Left renal cortex interstitium (tissue), 4 donors: ENCODE results near the gene NDUFAF3. TPM values are rescaled to one million over a fixed set of nuclear protein-coding genes. Genes with fewer than 3 reads are reported as not detected.
"Not testable (repeated sequence)": the region's sequence is repeated elsewhere in the genome, so short reads cannot be mapped to it uniquely, and the experiment has no call there.

ENCODE experiments used
- DNase-seq, 4 donors: peaks; one replicate each; pipeline ENCODE4 v3.0.0-alpha.2; 2013; ENCODE audit warnings: low read depth in 4 of 4, low spot score in 2 of 4, missing footprints in 1 of 4
- polyA plus RNA-seq, 4 donors: library from polyadenylated mRNA; unstranded; fragments of 120-200 nt; gene quantifications; one replicate each; pipeline ENCODE4 v1.2.1, GENCODE V29; 2013; ENCODE audit not compliant: insufficient read length in 4 of 4

The NDUFAF3 gene
- polyA plus RNA-seq, 4 donors: 60.5 to 91.6 (median 74.7) TPM

DNA sequence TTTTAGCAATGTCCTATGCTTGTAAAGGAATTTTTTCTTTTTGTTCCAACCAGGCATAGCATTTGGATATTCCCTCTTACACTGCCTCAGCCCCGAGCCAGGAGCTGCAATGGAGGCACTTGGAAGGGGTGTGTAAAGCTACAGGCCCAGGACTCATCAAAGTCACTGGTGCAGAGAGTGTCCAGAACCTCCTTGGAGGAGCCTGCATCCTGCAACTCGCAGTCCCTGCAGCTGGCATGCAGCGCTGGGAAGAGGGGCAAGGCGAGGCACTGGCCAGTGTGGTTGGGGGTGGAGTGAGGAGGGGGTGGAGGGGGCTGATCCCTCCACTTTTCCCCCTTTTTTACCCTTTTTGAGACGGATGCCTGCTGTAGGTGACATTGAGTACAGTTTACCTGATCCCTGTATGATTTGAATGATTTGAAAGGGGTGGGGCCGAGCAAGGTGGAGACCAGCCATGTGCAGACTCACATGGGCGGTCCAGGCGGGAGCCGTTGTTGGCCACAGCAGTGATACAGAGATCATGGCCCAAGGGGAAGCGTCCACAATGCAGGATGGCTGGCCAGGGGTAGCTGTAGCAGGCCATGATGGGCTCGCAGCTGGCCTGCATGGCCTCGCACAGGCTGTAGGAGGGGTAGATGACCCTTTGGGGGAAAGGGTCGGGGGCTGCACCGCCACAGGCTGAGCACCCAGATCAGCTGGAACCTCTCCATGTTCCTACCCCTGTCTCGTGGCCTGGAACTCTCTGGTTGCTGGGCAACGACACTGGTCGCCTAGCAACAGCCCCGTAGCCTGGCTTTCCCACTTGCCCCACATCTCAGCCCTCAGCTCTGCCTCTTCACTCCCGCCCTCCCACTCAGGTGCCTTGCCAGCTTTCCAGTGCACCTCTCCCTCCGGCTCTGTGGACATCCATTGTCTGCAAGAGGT is 23.9 kb upstream of the NDUFAF3 start:
- DNase-seq: no peak

DNA sequence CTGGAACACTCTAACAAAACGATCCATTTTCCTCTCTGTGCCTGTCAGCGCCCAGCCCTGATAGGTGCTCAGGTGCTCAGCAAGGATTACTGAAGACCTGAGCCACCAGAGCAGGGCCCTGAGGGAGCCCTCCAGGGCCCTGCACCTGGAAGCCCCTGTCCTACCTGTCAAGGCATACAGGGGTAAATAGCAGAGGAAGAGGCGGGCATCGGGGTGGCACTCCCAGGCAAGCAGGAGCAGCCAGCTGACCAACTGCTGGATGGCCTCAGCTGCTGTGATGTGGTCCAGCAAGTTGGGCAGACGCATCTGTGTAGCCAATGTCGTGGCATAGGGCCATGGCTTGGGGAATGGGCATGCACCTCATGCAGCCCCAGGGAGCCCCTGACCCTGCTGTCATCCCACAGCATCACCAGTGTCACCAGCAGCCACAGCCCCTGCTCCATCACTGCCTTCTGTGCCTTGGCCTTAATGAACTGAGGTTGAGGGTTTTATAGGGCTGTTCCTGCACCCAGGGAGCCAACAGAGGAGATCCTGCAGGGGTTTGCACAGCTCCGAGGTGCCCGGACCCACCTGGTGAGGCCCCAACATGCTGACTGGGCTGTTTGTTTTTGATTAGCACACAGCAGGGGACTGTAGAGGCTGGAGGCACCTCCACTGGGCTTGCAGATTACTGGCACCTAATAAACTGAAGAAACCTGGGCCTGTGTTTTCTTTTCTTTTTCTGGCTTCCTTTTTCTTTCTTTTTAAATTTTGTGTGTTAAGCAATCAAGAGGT is 22.6 kb upstream of the NDUFAF3 start:
- DNase-seq: no peak

DNA sequence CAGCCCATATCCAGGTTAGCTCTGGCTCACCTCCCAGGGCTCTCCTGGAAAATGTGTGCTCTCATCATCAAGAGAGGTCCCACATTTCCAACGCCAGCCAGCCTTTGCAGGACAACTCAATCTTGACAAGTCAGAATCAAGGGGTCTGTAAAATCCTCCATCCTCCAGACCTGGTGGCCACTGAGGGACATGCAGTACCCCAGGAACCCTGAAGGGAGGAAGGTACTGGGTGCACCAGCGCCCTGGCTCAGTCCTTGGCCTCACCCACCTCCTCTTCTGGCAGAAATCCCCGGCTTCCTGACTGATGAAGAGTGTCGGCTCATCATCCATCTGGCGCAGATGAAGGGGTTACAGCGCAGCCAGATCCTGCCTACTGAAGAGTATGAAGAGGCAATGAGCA is 20.8 kb upstream of the NDUFAF3 start:
- no peak for DNase-seq

DNA sequence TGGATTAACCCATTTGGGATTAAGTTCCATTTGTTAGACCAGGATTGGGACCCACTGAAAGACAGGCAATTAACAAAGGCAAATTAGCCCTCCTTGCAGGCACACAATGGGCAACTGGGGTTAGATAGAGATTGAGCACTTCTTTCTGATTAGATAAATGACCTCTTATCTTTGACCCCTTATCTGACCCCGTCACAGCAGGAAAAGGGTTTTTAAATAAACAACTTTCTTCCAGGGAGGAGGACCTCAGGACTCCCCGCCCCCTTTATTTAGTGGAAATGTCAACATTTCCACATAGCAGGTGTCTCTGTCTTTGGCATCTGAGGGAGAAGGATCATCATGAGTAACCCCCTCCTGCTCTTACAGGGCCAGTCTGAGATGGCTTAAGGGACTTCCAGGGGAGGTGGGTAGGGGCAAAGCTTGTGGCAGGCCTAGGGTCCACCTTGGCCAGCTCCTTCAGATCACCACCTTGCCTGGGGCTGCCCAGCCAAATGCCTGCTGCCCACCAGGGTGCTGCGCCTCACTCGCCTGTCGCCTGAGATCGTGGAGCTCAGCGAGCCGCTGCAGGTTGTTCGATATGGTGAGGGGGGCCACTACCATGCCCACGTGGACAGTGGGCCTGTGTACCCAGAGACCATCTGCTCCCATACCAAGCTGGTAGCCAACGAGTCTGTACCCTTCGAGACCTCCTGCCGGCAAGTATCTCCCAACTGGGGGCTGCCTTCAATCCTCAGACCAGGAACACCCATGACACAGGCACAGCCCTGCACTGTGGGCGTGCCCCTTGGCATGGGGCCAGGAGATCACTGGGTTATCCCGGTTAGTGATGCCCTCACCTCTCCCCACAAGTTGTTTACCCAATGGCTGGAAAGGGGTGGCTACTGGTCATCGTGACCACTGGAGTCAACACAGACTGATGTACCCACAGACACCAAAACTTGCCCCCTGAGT is 17.3 kb upstream of the NDUFAF3 start:
- DNase-seq: no peak

DNA sequence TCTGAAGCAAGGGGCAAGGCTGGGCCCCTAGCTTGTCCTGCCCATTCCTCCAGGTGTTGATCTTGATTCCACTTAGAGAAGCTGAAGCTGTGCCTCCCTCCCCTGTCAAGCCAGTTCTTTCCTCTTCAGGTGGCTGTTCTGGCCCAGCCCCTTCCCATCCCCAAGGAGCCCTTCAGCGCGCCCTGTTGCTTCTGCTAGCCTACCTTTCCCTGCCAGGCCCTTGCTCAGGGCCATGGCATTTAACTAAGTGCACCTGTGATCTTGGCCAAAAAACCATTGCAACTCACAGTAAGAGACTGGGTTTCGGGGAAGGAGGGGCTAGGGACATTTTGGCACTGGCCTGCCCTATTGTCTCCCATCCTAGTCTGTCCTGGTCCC is 16.6 kb upstream of the NDUFAF3 start:
- no peak for DNase-seq

DNA sequence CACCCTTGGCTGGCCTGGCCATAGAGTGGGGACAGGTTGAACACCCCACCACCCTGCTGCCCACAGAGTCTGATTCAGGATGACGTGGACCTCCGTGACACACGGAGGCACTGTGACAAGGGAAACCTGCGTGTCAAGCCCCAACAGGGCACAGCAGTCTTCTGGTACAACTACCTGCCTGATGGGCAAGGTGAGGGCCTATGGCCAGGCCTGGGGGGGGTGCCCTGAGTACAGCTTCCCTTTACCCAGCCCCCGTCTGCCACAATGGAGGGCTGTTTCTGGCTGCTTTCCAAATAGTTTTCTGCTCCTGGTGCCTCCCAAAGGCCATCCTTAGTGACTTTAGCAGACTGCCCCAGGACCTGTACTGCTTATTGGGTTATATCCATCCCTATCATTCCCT is 15.9 kb upstream of the NDUFAF3 start:
- DNase-seq: no peak

DNA sequence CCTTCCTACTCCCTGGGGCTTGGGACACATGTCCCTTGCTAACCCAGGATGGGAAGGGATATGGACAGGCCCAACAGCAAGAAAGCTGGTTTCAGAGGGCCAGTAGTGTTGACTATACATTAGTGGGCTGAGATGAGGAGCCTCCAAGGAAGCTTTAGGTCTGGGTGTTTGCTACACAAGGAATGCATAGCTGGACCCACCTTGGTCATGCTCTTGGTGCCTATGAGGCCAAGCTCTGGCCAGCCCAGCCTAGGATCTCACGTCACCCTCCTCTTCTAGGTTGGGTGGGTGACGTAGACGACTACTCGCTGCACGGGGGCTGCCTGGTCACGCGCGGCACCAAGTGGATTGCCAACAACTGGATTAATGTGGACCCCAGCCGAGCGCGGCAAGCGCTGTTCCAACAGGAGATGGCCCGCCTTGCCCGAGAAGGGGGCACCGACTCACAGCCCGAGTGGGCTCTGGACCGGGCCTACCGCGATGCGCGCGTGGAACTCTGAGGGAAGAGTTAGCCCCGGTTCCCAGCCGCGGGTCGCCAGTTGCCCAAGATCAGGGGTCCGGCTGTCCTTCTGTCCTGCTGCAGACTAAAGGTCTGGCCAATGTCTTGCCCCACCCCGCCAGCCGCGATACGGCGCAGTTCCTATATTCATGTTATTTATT is 15.4 kb upstream of the NDUFAF3 start:
- no peak for DNase-seq

DNA sequence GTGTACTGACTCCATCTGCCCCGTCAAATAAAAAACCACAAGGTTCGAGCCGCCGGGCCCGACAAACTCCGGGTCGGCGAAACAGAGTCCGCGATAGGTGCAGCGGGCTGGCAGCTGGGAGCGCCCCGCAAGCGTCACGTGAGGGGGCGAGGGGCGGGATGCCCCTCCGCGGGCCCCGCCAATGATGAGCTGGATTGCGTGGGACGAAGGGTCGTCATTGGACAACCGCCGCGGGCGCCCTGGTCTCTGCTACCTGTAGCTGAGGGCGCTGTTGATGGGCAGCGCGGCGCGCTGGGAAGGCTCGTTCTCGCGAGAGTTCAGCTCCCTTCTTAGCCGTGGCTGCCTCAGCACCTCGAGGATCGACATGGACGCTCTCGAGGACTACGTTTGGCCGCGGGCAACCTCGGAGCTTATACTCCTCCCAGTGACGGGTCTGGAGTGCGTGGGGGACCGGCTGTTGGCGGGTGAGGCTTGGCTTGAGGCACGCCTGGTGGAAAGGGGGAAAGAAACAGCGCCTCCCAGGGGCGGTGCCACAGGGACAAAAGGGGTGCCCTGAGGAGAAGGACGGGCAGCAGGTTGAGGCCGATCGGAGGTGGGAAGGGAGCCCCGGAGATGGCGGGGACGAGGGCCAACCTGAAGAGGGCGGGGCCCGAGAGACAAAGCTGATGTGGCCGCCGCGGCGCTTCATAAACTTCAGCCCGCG is 14.7 kb upstream of the NDUFAF3 start, which contains the start of gene WDR6:
WDR6 (plus strand) TSS at position 324 of the 703 bp plus-strand sequence; CDS start at position 365, 41 bp downstream.
- DNase-seq: peak; percentile 87 to 95 (median 92)

DNA sequence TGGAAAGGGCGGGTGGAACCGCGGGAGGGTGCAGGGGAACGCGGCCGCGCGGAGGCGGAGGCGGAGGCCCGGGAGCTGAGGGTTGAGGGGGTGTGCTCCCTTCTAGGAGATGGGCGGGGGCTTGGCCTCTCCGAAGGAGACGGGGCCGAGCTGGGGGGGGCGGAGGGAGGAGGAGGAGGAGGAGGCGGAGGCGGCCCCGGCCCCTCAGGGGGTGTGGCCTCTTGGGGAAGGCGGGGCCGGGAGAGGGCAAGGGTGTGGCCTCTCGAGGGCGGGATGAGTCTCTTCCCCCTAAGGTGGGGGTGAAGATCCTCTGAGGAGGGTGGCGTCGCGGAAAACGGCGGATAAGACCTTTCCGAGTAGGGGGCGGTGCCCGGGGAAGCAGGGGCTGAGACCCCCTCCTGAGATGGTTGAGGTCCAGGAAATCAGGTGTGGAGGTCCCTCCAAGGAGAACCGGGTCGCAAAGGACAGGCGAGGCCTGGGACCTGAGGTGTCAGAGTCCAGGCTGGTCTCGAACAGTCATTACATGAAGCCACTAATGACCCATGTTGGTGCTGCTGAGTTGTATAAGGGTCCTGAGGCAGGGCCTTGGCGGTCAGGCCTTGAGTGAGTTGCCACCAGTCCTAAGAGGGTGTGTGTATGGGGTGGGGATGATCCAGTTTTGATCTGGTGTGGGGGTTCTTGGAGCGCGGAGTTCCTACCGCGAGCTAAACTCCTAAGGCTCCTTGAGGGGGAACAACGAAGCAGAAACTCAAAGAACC is 14.0 kb upstream of the NDUFAF3 start:
- DNase-seq: peak in 1 of 4 donors; percentile 72

DNA sequence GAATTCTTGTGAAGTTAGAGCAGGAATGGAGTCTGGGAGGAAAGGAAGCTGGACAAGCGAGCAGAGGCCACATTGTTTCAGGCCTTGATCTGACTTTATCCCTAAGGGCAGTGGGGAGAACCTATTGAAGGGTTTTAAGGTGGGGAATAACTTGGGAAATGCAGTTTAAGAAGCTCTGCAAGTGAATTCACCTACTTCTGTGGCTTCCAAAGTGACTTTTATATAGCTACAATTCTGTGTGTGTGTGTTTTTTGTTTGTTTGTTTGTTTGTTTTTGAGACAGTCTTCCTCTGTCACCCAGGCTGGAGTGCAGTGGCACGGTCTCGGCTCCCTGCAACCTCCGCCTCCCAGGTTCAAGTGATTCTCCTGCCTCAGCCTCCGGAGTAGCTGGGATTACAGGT is 13.3 kb upstream of the NDUFAF3 start:
- DNase-seq: not testable (repeated sequence)

DNA sequence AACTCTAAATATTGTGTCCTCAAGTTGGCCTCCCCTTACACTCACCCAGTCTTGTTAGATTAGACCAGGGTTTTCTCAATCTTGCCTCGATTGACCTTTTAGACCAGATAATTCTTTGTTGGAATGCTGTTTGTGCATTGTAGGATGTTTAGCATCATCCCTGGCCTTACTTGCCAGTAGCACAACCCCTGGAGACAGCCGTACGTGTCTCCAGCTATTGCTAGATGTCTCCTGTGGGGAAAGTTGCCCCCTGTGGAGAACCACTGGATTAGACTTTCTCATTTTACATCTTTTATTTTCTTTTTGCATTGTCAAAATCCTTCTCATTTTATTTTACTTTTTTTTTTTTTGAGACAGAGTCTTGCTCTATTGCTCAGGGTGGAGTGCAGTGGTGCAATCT is 12.5 kb upstream of the NDUFAF3 start:
- DNase-seq: no peak

DNA sequence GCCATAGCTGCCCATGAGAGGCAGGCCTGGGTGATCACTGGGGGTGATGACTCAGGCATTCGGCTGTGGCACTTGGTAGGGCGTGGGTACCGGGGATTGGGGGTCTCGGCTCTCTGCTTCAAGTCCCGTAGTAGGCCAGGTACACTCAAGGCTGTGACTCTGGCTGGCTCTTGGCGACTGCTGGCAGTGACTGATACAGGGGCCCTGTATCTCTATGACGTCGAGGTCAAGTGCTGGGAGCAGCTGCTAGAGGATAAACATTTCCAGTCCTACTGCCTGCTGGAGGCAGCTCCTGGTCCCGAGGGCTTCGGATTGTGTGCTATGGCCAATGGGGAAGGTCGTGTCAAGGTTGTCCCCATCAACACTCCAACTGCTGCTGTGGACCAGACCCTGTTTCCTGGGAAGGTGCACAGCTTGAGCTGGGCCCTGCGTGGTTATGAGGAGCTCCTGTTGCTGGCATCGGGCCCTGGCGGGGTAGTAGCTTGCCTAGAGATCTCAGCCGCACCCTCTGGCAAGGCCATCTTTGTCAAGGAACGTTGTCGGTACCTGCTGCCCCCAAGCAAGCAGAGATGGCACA is 9.4 kb upstream of the NDUFAF3 start:
- DNase-seq: no peak

DNA sequence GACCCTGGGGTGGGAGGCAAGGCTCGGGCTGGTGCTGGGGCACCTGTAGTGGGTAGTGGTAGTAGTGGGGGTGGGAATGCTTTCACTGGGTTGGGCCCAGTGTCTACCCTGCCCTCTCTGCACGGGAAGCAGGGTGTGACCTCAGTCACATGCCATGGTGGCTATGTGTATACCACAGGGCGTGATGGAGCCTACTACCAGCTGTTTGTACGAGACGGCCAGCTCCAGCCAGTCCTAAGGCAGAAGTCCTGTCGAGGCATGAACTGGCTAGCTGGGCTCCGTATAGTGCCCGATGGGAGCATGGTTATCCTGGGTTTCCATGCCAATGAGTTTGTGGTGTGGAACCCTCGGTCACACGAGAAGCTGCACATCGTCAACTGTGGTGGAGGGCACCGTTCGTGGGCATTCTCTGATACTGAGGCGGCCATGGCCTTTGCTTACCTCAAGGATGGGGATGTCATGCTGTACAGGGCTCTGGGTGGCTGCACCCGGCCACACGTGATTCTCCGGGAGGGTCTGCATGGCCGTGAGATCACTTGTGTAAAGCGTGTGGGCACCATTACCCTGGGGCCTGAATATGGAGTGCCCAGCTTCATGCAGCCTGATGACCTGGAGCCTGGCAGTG is 8.7 kb upstream of the NDUFAF3 start:
- no peak for DNase-seq

DNA sequence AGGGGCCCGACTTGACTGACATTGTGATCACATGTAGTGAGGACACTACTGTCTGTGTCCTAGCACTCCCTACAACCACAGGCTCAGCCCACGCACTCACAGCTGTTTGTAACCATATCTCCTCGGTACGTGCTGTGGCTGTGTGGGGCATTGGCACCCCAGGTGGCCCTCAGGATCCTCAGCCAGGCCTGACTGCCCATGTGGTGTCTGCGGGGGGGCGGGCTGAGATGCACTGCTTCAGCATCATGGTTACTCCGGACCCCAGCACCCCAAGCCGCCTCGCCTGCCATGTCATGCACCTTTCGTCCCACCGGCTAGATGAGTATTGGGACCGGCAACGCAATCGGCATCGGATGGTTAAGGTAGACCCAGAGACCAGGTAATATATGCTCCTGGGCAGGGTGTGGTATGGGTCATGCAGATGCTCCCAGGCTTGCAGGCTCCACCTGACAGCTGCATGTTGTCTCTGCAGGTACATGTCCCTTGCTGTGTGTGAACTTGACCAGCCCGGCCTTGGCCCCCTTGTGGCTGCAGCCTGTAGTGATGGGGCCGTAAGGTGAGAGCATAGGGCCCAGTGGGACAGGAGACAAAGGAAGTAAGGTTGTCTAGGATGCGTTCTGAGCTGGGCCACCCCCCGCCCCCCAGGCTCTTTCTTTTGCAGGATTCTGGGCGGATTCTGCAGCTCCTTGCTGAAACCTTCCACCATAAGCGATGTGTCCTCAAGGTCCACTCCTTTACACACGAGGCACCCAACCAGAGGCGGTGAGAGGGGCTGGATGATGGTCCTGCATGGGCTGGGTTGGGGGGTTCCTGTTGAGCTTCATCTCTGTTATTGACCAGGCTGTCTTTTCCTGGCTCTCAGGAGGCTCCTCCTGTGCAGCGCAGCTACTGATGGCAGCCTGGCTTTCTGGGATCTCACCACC is 7.9 kb upstream of the NDUFAF3 start:
- no peak for DNase-seq

DNA sequence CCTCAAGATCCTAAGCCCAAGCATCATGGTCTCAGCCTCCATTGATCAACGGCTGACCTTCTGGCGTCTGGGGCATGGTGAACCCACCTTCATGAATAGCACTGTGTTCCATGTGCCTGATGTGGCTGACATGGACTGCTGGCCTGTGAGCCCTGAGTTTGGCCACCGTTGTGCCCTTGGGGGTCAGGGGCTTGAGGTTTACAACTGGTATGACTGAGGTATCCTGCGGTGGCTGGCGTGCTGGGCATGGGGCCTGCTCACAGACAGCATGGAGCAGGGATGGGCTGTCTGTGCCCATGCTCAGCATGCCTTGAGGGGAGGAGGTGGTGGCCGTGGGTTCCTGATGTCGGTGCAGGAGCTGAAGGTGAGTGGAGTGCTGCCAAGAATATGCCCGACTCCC is 6.8 kb upstream of the NDUFAF3 start:
- DNase-seq: no peak

DNA sequence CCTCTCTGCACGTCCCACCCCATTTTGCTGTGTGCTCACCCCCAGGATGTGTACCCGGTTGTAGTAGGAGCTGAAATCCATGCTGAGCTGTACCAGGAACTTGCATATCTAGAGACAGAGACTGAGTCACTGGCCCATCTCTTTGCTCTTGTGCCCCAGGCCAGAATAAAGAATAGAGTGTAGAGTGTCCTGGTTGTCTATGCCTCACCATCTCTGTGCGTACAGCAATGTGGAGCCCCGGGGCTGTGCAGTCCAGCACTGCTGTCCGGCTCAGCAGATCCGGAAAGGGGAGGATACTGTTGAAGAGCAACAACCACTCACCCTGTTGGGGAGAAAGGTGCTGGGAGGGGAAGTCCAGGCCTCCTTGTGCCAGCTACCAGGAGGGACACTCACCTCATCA is 6.2 kb upstream of the NDUFAF3 start:
- no peak for DNase-seq
